GM21515 (cell line): ENCODE results near the gene CNNM4.
A peak's percentile ranks its signal among the peaks of the same experiment; 100 is the strongest.
"Not testable (repeated sequence)": the region's sequence is repeated elsewhere in the genome, so short reads cannot be mapped to it uniquely, and the experiment has no call there.

Experiments used
- ATAC-seq: cut with Tn5 transposase; IDR thresholded peaks from one replicate; pipeline ENCODE4 v1.9.1; 2021; ENCODE audit not compliant: unreplicated experiment

The CNNM4 gene

GRCh38 chr2:96792772-96793749, 32.4 kb downstream of the CNNM4 start:
- ATAC-seq = no peak

GRCh38 chr2:96795076-96795475, 34.4 kb downstream of the CNNM4 start:
- ATAC-seq = no peak

- ATAC-seq = not testable (repeated sequence)
Measured at GRCh38 chr2:96796497-96796896, 35.8 kb downstream of the CNNM4 start.

- no peak for ATAC-seq
Measured at GRCh38 chr2:96797066-96797625, 36.4 kb downstream of the CNNM4 start.

DNA sequence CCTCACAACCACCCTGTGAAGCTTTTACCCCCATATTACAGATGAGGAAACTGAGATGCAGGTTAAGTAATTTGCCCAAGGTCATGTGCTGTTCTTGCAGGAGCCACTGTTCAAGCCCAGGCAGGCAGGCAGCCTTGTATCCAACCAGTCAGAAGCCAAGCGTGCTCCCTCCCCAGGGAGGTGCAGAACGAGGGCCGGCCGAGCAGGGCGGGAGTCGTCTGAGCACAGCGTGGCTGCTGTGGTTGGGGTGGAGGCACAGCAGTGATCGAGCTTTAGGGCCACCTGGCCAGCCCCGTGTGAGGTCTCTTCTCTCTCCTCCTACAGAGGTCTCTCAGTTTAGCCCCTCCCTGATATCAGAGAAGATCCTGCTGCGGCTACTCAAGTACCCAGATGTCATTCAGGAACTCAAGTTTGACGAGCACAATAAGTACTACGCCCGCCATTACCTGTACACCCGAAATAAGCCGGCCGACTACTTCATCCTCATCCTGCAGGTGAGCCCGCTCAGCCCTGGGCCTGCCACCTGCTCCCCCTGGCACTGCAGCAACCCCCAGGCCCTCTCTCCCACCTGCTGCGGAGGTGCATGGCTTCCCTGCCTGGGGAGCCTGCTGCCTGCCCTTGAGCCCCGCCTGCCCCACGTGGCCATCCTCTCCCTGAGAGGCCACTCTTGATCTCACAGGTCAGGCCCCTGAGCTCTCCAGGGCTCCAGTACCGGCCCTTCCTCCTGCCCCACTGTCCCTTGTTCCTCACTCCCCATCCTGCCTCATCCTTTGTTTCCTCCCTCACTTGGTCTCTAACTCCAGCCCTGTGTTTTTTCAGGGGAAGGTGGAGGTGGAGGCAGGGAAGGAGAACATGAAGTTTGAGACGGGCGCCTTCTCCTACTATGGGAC, 38.3 kb downstream of the CNNM4 start:
- no peak for ATAC-seq

- no peak for ATAC-seq
Measured at GRCh38 chr2:96799623-96799935, 38.9 kb downstream of the CNNM4 start.

DNA sequence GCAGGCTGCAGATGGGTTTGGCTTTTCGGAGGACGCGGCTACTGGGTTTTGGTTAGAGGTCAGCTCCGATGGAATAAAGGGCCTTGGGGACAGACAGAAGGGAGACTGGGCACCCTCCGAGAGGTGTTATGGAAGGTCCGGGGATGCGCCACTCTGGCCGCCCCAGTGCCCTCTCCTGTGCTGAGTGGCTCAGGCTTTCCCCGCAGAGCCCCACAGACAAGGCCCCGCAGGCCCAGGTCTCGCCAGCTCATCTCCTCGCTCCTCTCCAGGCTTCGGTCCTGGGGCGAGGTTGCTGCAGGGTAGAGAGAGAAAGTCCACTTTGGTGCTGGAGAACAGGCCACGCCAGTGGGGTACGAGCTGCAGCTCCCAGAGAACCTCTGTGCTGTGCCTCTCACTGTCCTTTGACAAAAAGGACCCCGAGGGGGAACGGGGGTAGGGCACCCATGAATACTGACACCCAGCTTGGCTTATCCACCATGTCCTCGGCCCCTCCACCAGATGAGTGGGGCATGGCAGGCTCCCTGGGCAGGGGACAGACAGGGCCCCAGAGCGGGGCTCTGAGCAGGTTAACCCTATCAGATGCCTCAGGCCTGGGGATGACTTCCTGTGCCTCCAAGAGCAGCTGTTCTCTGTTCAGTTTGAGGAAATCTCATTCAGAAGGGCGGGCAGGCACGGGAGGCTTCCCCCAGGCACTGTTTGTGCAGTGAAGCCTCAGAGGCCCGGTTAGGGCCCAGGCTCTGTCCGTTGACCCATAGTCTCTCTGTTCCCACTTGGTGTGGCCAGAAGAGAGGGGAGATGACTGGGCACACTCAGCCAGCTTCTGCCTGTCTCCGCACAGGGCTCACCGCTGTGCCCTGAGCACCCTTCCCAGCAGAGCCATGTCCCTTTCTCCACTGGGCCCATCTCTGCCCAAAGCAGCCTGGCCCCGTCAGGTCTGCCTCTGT, 39.6 kb downstream of the CNNM4 start:
- no peak for ATAC-seq

DNA sequence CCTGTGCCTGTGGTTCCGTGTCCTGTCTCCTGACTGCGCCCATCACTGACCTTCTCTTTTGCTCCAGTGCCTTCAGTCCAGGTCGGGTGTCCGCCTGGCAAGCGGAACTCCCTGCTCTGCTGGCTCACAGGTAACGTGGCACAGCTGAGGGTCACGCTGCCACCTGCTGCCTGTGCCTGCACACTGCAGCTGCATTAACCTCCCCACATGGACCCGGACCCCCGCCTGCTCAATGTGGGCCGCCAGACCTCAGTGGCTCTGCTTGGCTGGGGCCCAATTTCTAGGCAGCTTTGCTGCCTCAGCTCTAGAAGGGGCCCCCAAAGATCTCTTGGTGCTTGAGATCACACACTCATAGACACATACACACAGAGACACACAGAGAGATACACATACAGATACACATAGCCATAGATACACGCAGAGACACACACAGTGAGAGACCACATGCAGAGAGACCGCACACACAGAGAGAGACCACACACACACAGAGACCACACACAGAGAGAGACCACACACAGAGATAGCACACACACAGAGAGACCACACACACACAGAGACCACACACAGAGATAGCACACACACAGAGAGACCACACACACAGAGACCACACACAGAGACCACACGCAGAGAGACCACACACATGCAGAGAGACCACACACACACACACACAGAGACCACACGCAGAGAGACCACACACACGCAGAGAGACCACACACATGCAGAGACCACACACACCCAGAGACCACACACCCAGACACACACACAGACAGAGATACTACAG, 40.5 kb downstream of the CNNM4 start:
- peak; percentile 86 for ATAC-seq

DNA sequence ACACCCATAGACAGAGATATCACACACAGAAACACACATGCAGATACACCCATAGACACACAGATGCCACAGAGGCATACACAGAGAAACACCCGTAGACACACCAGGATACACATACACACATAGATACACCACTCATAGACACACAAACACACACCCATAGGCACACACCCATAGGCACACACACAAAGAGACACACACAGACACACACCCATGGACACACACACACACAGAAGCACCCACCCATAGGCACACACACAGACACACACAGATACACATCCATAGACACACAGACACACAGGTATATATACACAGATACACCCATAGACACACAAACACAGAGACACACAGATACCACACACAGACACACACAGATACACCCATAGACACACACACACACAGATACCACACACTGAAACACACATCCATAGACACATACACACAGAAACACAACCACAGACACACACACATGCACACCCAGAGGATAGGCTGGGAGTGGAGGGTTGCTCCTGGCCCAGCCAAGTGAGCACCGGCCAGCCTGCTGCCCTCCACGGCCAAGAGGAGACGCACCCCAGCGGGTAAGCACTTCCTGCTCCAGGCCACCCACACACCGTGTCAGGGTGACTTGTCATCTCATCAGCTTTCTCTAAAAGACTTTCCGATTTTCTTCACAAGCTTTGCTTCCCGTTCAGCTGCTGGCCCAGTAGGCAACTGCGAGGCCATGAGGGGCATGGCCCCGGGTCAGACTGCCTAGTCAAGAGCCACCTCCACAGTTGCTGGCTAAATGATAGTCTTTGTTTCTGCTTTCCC, 41.3 kb downstream of the CNNM4 start:
- no peak for ATAC-seq

- no peak for ATAC-seq
Measured at GRCh38 chr2:96802721-96803120, 42.0 kb downstream of the CNNM4 start.

- ATAC-seq = no peak
Measured at GRCh38 chr2:96804986-96805385, 44.3 kb downstream of the CNNM4 start.

- not testable (repeated sequence) for ATAC-seq
Measured at GRCh38 chr2:96805946-96806345, 45.2 kb downstream of the CNNM4 start.

- ATAC-seq = no peak
Measured at GRCh38 chr2:96806468-96807126, 45.9 kb downstream of the CNNM4 start.

DNA sequence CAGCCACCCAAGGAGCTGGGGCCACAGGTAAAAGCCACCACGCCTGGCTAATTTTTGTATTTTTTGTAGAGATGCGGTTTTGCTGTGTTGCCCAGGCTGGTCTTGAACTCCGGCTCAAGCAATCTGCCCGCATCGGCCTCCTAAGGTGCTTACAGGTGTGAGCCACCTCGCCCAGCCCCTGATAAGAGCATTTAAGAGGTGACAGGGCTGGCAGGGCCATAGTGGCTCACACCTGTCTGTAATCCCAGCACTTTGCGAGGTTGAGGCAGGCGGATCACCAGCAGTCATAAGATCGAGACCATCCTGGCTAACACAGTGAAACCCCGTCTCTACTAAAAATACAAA, 46.4 kb downstream of the CNNM4 start:
- no peak for ATAC-seq

GRCh38 chr2:96808176-96808837, 47.6 kb downstream of the CNNM4 start:
- no peak for ATAC-seq

DNA sequence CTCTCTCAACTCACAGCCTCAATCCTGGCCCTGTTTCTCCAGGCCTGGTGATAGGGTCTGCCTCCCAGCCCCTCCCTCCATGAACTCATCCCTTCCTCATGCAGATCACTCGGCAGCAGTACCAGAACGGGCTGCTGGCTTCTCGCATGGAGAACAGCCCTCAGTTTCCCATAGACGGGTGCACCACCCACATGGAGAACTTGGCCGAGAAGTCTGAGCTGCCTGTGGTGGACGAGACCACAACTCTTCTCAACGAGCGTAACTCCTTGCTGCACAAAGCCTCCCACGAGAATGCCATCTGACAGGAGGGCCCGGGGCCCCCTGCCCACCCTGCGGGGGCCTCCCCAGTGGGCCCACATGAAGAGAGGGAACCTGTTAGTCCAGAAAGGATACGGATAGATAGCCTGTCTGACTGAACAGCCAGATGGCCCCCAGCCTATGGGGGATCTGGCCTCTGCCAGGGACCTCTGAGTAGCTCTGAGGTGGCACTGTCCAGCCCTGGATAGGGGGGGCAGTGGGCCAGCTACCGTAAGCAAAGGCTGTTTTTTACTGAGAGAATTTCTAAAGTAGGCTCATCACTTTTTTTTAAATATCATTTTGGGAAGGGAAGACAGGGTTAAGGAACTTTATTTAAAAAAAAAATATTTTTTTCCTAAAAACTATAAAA, 48.6 kb downstream of the CNNM4 start:
- no peak for ATAC-seq
